Stimulated activated CD4-positive, alpha-beta T cell treated with anti-CD3 and anti-CD28 coated beads, Interleukin-15, amount 100 ng/mL, for 1 hour (primary cell): ENCODE data around the gene ZNFX1.
A peak's percentile ranks its signal among the peaks of the same experiment; 100 is the strongest.
"Not testable (repeated sequence)": the region's sequence is repeated elsewhere in the genome, so short reads cannot be mapped to it uniquely, and the experiment has no call there.

Experiments
- DNase-seq, 2 donors: peaks; one replicate each; pipeline ENCODE4 v3.0.0-alpha.2; 2020; ENCODE audit warnings: low read depth in 1 of 2, low spot score in 1 of 2

The ZNFX1 gene

GRCh38 chr20:49252556-49253350 lies 25.1 kb downstream of the ZNFX1 start:
- DNase-seq, result no peak

GRCh38 chr20:49248879-49249665 lies 28.8 kb downstream of the ZNFX1 start:
- no peak for DNase-seq

- DNase-seq, result no peak
Observed at GRCh38 chr20:49248301-49248700, 29.6 kb downstream of the ZNFX1 start.

- no peak for DNase-seq
Observed at GRCh38 chr20:49247792-49248191, 30.1 kb downstream of the ZNFX1 start.

GRCh38 chr20:49247169-49247723 lies 30.6 kb downstream of the ZNFX1 start:
- no peak for DNase-seq

- no peak for DNase-seq
Observed at GRCh38 chr20:49245921-49246740, 31.7 kb downstream of the ZNFX1 start.

GRCh38 chr20:49237531-49237930 lies 40.3 kb downstream of the ZNFX1 start:
- DNase-seq, result no peak

GRCh38 chr20:49236301-49236700 lies 41.6 kb downstream of the ZNFX1 start:
- DNase-seq, result no peak

- DNase-seq, result no peak
Observed at GRCh38 chr20:49234831-49235230, 43.0 kb downstream of the ZNFX1 start.

- DNase-seq, result no peak
Observed at GRCh38 chr20:49233226-49233625, 44.6 kb downstream of the ZNFX1 start.

GRCh38 chr20:49231471-49231870 lies 46.4 kb downstream of the ZNFX1 start:
- no peak for DNase-seq

- DNase-seq, result no peak
Observed at GRCh38 chr20:49230561-49231133, 47.2 kb downstream of the ZNFX1 start.

GRCh38 chr20:49230021-49230420 lies 47.8 kb downstream of the ZNFX1 start:
- no peak for DNase-seq

GRCh38 chr20:49229381-49229780 lies 48.5 kb downstream of the ZNFX1 start:
- DNase-seq, result no peak

- no peak for DNase-seq
Observed at GRCh38 chr20:49228676-49229075, 49.2 kb downstream of the ZNFX1 start.

GRCh38 chr20:49225896-49226295 lies 52.0 kb downstream of the ZNFX1 start:
- no peak for DNase-seq

- DNase-seq, result no peak
Observed at GRCh38 chr20:49219924-49220831, 57.7 kb downstream of the ZNFX1 start.

- DNase-seq, result peak; percentile 87 to 95
Observed at GRCh38 chr20:49219091-49219923, 58.5 kb downstream of the ZNFX1 start, which contains the start of gene DDX27. Gene DDX27, plus strand, starts transcription at chr20:49219416. Its CDS starts 33 bp downstream, at chr20:49219449.

- not testable (repeated sequence) for DNase-seq
Observed at GRCh38 chr20:49218739-49219090, 59.1 kb downstream of the ZNFX1 start.
